PC-9 (cell line): ENCODE data around the gene RBM38.

Source experiments
- EZH2 ChIP-seq: fragments of 200-600 bp; sonication (generic); IDR thresholded peaks from 2 replicates; pipeline ENCODE4 v1.8.0; 2017; ENCODE audit warnings: antibody characterized with exemption, low read depth
- TF ChIP-seq, protein P1 (sequence below): fragments of 200-600 bp; sonication (generic); conservative IDR thresholded peaks from 2 replicates; pipeline ENCODE4 v1.6.1; 2017; ENCODE audit warnings: mixed run types, antibody characterized with exemption, mild to moderate bottlenecking, moderate library complexity

DNA sequence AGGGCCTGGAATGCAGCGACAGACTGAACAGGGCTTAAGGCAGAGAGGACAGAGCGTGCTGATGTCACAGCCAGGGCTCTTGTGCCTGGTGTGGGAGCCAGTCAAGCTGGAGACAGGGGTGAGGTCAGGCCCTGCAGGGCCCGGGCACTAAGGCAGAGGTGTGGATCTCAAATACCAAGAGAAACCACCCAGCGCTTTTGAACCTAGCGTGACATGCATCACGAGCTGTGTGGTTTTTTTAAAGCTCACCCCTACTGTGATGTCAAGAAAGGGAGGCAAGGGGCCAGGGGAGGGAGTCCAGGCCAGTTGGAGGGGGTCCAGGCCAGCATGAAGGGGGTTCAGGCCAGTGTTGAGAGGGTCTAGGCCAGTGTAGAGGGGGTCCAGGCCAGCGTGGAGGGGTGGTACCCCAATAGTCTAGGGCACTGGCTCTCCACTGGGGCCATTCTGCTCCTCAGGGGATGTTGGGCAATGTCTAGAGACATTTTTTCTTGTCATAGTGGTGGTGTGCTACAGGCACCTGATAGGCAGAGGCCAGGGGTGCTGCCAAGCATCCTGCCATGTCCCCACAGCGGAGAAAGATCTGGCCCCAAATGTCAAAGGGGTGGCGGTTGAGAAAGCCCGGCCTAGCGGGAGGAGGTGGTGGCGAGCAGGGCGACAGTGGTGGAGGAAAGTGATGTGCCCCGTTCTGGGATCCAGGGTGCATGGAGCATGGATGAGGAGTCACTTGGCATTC is 42.6 kb downstream of the RBM38 start:
- TF ChIP-seq, protein P1, sequence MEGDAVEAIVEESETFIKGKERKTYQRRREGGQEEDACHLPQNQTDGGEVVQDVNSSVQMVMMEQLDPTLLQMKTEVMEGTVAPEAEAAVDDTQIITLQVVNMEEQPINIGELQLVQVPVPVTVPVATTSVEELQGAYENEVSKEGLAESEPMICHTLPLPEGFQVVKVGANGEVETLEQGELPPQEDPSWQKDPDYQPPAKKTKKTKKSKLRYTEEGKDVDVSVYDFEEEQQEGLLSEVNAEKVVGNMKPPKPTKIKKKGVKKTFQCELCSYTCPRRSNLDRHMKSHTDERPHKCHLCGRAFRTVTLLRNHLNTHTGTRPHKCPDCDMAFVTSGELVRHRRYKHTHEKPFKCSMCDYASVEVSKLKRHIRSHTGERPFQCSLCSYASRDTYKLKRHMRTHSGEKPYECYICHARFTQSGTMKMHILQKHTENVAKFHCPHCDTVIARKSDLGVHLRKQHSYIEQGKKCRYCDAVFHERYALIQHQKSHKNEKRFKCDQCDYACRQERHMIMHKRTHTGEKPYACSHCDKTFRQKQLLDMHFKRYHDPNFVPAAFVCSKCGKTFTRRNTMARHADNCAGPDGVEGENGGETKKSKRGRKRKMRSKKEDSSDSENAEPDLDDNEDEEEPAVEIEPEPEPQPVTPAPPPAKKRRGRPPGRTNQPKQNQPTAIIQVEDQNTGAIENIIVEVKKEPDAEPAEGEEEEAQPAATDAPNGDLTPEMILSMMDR, result no peak
- no peak for TF ChIP-seq EZH2
